MM.1S (cell line): Measurements from ENCODE around the gene CHCHD6.

Experiments
- DNase-seq: peaks from one replicate; pipeline ENCODE4 v3.0.0-alpha.2; 2015
- H2AFZ ChIP-seq: fragments of 300-600 bp; sonication (generic); 2 replicates; pipeline ENCODE4 v1.6.0; 2016; ENCODE audit warnings: antibody characterized with exemption, low read length
- H3F3A ChIP-seq: fragments of 300-600 bp; sonication (generic); 2 replicates; pipeline ENCODE4 v1.6.1; 2016; ENCODE audit warnings: mild to moderate bottlenecking, antibody characterized with exemption, low read length, moderate library complexity, mixed read lengths; ENCODE audit not compliant: insufficient read depth
- H3K27ac ChIP-seq: fragments of 300-600 bp; sonication (generic); 2 replicates; pipeline ENCODE4 v1.5.1; 2016; ENCODE audit warnings: mild to moderate bottlenecking, low read length
- H3K27me3 ChIP-seq: fragments of 300-600 bp; sonication (generic); replicated peaks from 2 replicates; pipeline ENCODE4 v1.6.0; 2016; ENCODE audit warnings: low read length; ENCODE audit not compliant: insufficient read depth
- H3K36me3 ChIP-seq: fragments of 300-600 bp; sonication (generic); replicated peaks from 2 replicates; pipeline ENCODE4 v1.6.1; 2016; ENCODE audit warnings: mild to moderate bottlenecking, low read length, mixed read lengths; ENCODE audit not compliant: insufficient read depth
- H3K4me1 ChIP-seq: fragments of 300-600 bp; sonication (generic); 2 replicates; pipeline ENCODE4 v1.6.1; 2016; ENCODE audit warnings: low read length, mixed read lengths
- H3K4me2 ChIP-seq: fragments of 300-600 bp; sonication (generic); 2 replicates; pipeline ENCODE4 v1.6.0; 2016; ENCODE audit warnings: low read depth, low read length
- H3K4me3 ChIP-seq: fragments of 300-600 bp; sonication (generic); 2 replicates; pipeline ENCODE4 v1.5.1; 2016; ENCODE audit warnings: low read length, mixed read lengths
- H3K79me2 ChIP-seq: fragments of 300-600 bp; sonication (generic); 2 replicates; pipeline ENCODE4 v1.6.1; 2016; ENCODE audit warnings: mixed run types, low read length, mixed read lengths
- H3K9ac ChIP-seq: fragments of 300-600 bp; sonication (generic); 2 replicates; pipeline ENCODE4 v1.6.1; 2016; ENCODE audit warnings: low read length, mixed read lengths
- H3K9me2 ChIP-seq: fragments of 300-600 bp; sonication (generic); replicated peaks from 2 replicates; pipeline ENCODE4 v1.6.1; 2016; ENCODE audit warnings: mild to moderate bottlenecking, low read length, mixed read lengths; ENCODE audit not compliant: insufficient read depth
- H3K9me3 ChIP-seq: fragments of 300-600 bp; sonication (generic); replicated peaks from 2 replicates; pipeline ENCODE4 v1.6.1; 2016; ENCODE audit warnings: mild to moderate bottlenecking, low read length, mixed read lengths; ENCODE audit not compliant: insufficient read depth
- H4K20me1 ChIP-seq: fragments of 300-600 bp; sonication (generic); 2 replicates; pipeline ENCODE4 v1.6.1; 2016; ENCODE audit warnings: mild to moderate bottlenecking, low read length, moderate library complexity, mixed read lengths; ENCODE audit not compliant: insufficient read depth
- EZH2 ChIP-seq: fragments of 300-600 bp; sonication (generic); optimal IDR thresholded peaks from 2 replicates; pipeline ENCODE3; 2017; ENCODE audit warnings: low read depth, mild to moderate bottlenecking, antibody characterized with exemption, low read length, mixed read lengths
- EZH2phosphoT487 ChIP-seq: fragments of 300-600 bp; sonication (generic); IDR thresholded peaks from 2 replicates; pipeline ENCODE4 v1.6.1; 2018; ENCODE audit warnings: antibody characterized with exemption, low read length
- TF ChIP-seq, protein P1 (sequence below): fragments of 300-600 bp; sonication (generic); IDR thresholded peaks from 2 replicates; pipeline ENCODE4 v1.5.1; 2016; ENCODE audit warnings: antibody characterized with exemption, low read length, mixed read lengths

Gene CHCHD6

DNA sequence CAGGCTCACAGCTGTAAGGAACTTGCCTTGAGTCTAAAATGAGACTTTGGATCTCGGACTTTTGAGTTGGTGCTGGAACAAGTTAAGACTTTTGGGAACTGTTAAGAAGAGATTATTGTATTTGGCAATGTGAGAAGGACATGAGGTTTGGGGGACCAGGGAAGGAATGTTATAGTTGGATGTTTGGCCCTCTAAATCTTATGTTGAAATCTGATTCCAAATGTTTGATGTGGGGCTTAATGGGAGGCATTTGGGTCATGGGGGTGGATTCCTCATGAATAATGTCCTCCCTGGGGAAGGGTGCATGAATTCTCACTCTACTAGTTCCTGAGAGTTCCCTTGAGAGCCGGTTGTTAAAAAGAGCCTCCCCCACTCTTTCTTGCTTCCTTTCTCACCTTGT, 18.5 kb upstream of the CHCHD6 start:
- DNase-seq, result no peak
- Histone ChIP-seq H3K9me3 (no peaks in the 10 kb centered on the region), H4K20me1 (no peaks in the 10 kb centered on the region), H3F3A (no peaks in the 10 kb centered on the region), H2AFZ (no peak overlapping the region), H3K9ac (no peak overlapping the region), H3K27me3 (no peaks in the 10 kb centered on the region), H3K9me2 (no peaks in the 10 kb centered on the region), H3K4me3 (no peak overlapping the region), H3K4me2 (no peak overlapping the region), H3K36me3 (no peaks in the 10 kb centered on the region), H3K27ac (no peak overlapping the region), H3K4me1 (no peaks in the 10 kb centered on the region), H3K79me2 (no peaks in the 10 kb centered on the region)
- TF ChIP-seq, protein P1, sequence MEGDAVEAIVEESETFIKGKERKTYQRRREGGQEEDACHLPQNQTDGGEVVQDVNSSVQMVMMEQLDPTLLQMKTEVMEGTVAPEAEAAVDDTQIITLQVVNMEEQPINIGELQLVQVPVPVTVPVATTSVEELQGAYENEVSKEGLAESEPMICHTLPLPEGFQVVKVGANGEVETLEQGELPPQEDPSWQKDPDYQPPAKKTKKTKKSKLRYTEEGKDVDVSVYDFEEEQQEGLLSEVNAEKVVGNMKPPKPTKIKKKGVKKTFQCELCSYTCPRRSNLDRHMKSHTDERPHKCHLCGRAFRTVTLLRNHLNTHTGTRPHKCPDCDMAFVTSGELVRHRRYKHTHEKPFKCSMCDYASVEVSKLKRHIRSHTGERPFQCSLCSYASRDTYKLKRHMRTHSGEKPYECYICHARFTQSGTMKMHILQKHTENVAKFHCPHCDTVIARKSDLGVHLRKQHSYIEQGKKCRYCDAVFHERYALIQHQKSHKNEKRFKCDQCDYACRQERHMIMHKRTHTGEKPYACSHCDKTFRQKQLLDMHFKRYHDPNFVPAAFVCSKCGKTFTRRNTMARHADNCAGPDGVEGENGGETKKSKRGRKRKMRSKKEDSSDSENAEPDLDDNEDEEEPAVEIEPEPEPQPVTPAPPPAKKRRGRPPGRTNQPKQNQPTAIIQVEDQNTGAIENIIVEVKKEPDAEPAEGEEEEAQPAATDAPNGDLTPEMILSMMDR, result no peak
- TF ChIP-seq EZH2 (no peak), EZH2phosphoT487 (no peak)

DNA sequence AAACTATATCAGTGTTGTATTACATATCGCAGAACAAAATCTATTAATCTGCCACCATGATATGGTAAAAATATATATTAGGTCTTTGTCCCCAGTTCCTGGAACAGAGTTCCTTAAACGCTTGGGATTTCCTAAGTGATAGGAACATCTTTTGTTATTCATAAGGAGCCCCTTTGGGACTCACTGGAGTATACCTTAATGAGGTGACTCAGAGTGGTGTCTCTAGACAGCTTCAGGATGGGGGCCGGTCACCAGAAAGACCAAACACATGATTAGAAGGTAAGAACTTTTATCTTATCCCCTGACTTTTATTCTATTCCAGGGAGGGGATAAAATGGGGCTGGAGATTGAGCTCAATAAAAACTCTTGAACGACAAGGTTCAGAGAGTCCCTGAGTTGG, 12.3 kb upstream of the CHCHD6 start:
- no peaks in the 10 kb centered on the region for H3K36me3 ChIP-seq
- H2AFZ ChIP-seq, result no peak overlapping the region
- H3K4me3 ChIP-seq, result no peak overlapping the region
- H4K20me1 ChIP-seq, result no peaks in the 10 kb centered on the region
- no peaks in the 10 kb centered on the region for H3K79me2 ChIP-seq
- H3K4me1 ChIP-seq, result no peaks in the 10 kb centered on the region
- TF ChIP-seq, protein P1, result no peak
- TF ChIP-seq EZH2 (no peak), EZH2phosphoT487 (no peak)
- H3K9me3 ChIP-seq, result no peaks in the 10 kb centered on the region
- no peak for DNase-seq
- H3K27ac ChIP-seq, result no peak overlapping the region
- H3K4me2 ChIP-seq, result no peak overlapping the region
- no peak overlapping the region for H3K9ac ChIP-seq
- H3K27me3 ChIP-seq, result no peaks in the 10 kb centered on the region
- no peaks in the 10 kb centered on the region for H3F3A ChIP-seq
- no peaks in the 10 kb centered on the region for H3K9me2 ChIP-seq

DNA sequence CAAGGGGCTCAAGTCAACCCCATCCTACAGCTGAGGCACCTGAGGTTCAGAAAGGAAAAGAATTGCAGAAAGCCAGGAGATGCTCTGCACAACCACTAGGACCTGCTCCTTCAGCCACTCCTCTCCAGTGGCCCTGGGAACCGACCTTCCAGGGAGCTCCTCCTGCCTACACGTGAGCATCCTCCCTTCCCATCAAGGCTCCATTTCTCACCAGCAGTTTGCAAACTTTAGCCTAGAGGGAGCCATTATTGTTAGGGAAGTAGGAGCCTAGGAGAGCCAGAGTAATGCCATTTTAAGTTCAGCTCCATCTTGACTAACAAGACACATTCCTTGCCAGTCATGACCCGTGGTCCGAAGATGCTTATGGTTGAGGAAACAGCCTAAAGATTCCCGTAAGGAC, 11.2 kb upstream of the CHCHD6 start:
- Histone ChIP-seq H4K20me1 (no peaks in the 10 kb centered on the region), H3K4me3 (no peak overlapping the region), H3K4me2 (no peak overlapping the region), H3K79me2 (no peaks in the 10 kb centered on the region), H3K27ac (no peak overlapping the region), H3K9me3 (no peaks in the 10 kb centered on the region), H3K9me2 (no peaks in the 10 kb centered on the region), H3K27me3 (no peaks in the 10 kb centered on the region), H3K4me1 (no peaks in the 10 kb centered on the region), H3F3A (no peaks in the 10 kb centered on the region), H2AFZ (no peak overlapping the region), H3K36me3 (no peaks in the 10 kb centered on the region), H3K9ac (no peak overlapping the region)
- DNase-seq, result no peak
- TF ChIP-seq, protein P1, result no peak
- TF ChIP-seq EZH2phosphoT487 (no peak), EZH2 (no peak)
